GM18499 (cell line): ENCODE measurements around the gene MAP2K5.
"Not testable (repeated sequence)": the region's sequence is repeated elsewhere in the genome, so short reads cannot be mapped to it uniquely, and the experiment has no call there.

Experiments
- ATAC-seq: cut with Tn5 transposase; IDR thresholded peaks from one replicate; pipeline ENCODE4 v1.9.1; 2021; ENCODE audit warnings: moderate number of reproducible peaks; ENCODE audit not compliant: insufficient read depth, unreplicated experiment

MAP2K5 gene

DNA sequence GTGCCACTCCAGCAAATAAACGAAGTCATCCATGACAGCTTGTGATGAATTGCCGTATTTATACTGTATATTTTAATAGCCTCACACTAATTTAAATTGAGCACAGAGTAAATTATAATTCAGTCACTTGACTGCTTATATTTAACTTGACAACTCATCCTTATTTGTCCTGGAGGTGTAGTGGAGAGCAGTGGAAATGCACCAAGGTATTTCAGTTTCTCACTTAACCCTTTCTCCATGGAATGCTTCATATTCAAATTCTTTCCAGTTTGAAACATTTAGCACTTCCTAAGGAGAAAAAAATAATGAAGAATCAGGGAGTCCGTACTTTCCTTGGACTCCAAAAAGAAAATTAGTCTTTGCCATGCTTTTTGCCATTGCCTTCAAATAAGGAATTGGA is 99.0 kb downstream of the MAP2K5 start:
- ATAC-seq: no peak

DNA sequence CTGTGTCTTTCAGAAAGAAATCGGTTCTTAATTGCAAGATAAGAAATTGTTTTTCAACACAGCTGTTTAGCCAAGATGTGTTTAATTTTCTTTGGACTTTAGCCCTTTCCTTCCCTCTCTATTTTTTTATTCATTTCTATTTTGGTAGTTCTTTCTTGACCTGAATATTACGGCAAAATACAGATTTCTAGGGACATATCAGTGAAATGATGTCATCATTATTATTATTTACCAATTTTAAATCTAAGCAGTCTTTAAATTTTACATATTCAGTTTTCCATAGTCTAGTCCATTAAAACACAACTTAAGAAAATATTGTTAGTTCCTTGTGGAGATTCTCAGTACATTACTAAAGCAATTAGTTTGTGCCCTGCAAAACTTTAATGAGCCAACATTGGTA is 104.3 kb downstream of the MAP2K5 start:
- ATAC-seq: no peak

DNA sequence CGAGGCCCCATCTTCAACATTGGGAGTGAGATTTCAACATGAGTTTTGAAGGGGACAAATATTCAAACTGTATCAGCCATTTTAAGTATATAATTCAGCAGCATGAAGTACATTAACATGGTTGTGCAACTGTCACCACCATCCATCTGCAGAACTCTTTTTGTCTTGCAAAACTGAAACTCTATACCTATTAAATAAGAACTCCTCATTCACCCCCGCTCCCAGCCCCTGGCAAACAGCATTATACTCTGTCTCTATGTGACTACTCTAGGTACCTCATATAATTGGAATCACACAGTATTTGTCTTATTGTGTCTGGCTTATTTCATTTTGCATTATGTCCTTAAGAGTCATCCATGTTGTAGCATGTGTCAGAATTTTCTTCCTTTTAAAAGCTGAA is 110.1 kb downstream of the MAP2K5 start:
- ATAC-seq: no peak

GRCh38 chr15:67660446-67660845 is 117.9 kb downstream of the MAP2K5 start:
- no peak for ATAC-seq

DNA sequence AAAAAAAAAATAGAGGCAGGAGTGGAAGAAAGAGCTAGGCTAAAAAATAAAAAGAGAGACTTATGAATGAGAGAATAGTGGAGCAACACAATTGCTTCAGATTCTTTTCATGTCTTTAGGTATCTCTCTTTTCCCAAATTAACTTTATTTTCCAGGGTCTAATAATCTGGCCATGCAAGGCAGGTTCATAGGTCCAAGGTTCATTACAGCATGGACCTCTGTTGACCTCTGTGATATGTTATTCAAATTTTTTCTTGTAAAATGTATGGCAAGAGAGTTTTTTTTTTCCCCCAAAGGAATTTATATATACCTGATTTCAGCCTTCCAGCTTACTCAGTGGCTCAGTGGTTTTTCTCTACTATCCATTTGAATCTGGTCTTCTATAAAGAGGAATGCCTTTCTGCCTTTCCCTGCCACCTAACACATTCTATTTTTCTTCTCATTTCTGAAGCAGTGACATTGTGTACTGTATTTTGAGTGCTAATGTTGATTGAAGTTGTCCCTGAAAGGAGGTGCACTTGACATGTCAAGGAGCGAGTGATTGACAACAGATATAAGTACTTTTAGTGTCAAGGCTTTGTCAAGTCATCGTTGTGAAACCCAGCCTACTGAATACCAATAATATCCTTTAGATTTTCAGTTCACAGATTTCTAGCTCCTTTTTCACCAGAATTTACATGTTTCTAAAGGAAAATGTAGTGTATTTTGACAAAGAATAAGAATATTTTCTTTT is 118.5 kb downstream of the MAP2K5 start:
- no peak for ATAC-seq

DNA sequence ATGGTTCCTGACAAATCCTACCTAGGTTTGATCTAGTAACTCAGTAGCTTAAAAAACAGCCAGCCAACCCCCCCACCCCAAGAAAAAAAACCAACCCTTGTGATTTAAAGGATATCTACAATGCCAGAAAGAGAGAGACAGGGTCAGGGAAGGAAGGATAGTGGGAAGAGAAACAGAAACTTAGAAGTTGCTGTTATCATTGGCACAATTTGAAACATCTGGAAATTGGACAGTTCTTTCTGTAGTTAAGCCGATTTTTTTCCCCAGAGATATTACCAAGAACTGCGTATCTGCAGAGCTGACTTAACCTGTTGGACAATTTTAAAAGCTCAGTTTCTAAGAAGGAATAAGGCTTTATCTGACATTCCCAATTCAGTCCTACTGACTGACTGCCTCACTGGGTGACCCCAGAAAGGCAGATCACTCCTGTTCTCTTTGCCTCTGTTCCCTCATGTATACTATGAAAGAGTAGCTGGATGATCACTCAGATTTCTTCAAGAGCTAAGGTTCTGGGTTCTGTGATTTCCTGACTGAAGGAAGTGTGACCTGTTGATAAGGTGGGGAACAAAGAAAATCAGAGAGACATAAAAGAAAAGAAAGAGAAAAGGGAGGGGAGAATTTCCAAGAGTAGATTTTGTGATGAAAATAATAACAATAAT is 128.3 kb downstream of the MAP2K5 start:
- no peak for ATAC-seq

DNA sequence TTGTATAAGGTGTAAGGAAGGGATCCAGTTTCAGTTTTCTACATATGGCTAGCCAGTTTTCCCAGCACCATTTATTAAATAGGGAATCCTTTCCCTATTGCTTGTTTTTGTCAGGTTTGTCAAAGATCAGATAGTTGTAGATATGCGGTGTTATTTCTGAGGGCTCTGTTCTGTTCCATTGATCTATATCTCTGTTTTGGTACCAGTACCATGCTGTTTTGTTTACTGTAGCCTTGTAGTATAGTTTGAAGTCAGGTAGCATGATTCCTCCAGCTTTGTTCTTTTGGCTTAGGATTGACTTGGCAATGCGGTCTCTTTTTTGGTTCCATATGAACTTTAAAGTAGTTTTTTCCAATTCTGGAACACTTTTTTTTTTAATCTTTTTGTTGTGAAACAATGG is 130.3 kb downstream of the MAP2K5 start:
- ATAC-seq: not testable (repeated sequence)

- ATAC-seq: no peak
Measured at GRCh38 chr15:67674983-67675382, 132.5 kb downstream of the MAP2K5 start.

DNA sequence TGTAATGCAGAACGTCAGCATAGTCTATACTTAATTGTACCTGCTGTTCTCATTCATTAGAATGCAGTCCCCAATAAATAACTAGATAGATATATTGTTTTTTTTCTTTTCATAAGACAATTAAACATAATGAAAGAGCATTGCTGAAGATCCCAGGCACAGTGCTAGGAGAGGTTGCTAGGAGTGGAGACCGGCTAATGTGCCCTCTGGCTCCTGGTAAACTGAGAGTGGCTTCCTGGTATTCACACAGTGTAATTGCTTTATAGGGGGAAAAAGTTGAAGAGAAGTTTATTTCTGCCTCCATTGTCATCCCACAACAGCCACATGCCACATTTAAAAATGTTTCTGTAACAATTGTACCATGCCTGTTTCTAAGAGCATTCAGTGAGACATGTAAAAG is 135.6 kb downstream of the MAP2K5 start:
- ATAC-seq: no peak

DNA sequence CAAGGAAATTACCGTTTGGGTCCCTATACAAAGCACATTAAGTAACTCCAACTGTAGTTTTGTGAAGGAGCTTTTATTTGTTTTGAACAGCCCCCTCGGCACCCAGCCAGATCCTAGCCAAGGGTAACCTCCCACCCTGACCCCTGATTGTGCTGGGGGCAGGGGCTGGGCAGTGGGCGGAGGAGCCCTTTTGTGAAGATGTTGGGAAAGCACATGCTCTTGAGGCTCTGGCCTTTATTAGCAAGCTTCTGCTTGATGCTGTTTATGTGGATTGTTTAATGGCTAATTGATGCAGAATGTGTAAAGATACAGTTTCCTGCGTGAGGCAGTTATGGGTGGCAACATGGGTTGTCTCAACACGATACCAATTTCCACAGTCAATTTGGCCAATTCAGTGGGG is 136.5 kb downstream of the MAP2K5 start:
- no peak for ATAC-seq

- no peak for ATAC-seq
Measured at GRCh38 chr15:67680641-67681040, 138.1 kb downstream of the MAP2K5 start.

- ATAC-seq: no peak
Measured at GRCh38 chr15:67685008-67685599, 142.6 kb downstream of the MAP2K5 start.

DNA sequence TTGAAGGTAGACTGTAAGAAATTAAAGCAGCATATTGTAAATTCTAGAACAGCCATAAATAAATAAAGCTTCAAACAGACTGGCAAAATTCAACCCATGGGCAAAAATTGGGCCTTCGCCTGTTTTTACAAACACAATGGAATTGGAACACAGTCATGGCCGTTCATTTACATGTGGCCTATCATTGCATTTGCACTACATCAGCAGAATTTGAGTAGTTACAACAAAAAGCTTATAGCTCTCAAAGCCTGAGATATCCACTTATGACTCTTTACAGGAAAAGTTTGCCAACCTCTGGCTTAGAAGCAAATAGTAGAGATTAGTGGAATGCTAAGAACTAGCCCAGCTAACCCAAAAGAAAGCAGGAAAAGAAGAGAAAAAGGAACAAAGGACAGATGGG is 143.2 kb downstream of the MAP2K5 start:
- no peak for ATAC-seq

DNA sequence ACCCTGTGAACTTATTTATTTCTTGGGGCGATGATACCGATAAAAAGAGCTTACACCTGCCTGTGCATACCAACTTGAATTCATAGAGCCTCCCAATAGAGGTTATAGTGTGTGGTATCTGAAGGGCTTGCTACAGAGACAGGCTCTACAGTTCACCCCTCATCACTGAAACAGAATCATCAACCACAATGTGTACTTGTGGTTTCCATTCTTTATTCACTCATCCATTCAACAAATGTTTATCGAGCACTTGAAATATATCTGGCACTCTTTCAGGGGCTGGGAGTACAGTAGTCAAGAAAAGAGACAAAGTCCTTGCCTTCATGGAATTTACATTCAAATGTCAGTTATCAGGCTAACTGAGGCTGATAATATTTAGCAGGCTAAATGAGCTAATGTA is 148.4 kb downstream of the MAP2K5 start:
- no peak for ATAC-seq

- no peak for ATAC-seq
Measured at GRCh38 chr15:67691450-67691849, 148.9 kb downstream of the MAP2K5 start.

DNA sequence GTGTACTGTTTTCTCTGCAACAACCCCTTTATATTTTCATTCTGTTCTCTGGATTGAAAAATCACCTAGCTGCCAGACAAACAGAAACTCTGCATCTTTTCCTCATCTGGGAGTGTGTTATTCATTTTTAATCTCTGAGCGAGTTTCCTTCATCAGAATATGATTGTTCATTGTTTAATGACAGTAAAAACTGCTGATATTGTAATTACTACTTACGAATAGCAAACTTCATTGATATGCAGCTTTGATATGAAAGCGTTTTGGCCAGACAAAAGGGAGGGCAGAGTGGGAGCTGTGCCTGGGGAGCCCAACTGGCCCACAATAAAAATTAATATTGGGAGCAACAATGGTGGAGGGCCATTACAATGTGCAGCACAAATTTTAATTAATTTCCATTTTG is 150.1 kb downstream of the MAP2K5 start:
- ATAC-seq: no peak

DNA sequence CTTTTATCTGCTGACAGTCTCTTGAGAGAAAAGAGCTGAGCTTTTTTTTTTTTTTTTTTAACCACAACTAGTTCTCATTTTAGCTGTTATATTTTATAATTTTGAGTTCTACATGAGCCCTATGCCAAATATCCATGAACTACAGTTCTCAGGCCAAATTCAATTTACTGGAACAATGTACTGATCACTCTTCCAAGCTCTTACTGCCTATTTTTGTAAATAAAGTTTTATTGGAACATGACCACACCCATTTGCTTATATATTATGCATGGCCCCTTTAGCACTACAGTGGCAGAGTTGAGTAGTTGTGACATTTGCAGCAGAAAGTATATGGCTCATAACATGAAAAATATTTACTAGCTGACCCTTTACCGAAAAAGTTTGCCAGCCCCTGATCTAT is 153.6 kb downstream of the MAP2K5 start:
- no peak for ATAC-seq

DNA sequence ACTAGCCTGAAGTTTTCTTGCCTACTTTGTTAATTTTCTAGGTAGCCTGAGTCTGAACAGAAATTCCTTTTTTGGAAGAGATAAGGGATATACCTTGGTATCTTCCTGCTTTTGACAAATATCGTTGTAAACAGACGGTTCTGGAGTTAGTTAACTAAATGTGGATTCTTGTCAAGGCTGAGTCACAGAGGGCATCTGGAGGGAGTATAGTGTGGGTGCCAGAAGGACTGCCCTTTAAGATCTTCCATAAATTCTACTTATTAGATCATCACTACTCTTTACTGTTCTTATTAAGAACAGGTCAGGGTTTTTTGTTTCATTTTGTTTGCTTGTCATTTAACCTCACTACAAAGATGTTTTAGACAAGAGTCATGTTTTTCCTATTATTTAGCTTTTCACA is 157.5 kb downstream of the MAP2K5 start:
- no peak for ATAC-seq

DNA sequence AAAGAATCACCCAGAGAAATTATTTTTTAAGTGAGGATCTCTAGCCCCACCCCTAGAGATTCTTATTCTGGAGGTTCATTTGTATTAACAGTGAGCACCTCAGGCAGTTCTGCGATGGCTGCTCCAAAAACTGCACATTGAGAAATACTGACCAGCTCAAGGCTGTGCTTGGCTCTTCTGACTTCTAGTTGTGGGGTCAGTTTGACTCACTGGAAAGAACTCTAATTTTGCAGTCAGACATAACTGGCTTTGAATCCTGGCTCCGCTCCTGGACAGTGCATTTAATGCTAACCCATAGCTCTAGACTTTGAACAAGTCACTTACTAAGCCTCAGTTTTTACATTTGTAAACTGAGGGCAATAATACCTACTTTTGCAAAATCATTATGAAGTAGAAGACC is 159.2 kb downstream of the MAP2K5 start:
- no peak for ATAC-seq

- ATAC-seq: no peak
Measured at GRCh38 chr15:67707520-67708283, 165.2 kb downstream of the MAP2K5 start.

- no peak for ATAC-seq
Measured at GRCh38 chr15:67708500-67708899, 166.0 kb downstream of the MAP2K5 start.
